ENCODE data around the gene NUCKS1.

The NUCKS1 gene

GRCh38 chr1:205711105-205712048 is 38.6 kb downstream of the NUCKS1 start:
- peaks cover 34% of the 10 kb centered on the region for H3K4me1 ChIP-seq (ENCODE audit: control insufficient read depth, insufficient read depth, low read length)
- no peak overlapping the region for H3K4me3 ChIP-seq (ENCODE audit: low read depth, low read length)
- H3K36me3 ChIP-seq (ENCODE audit: control insufficient read depth, insufficient read depth, low read length) = peaks cover 58% of the 10 kb centered on the region
- H3K9me3 ChIP-seq (ENCODE audit: control insufficient read depth, insufficient read depth, low read length) = no peaks in the 10 kb centered on the region
- H3K27ac ChIP-seq (ENCODE audit: low read depth, low read length) = peak overlapping the region; percentile 65
- no peaks in the 10 kb centered on the region for H3K27me3 ChIP-seq (ENCODE audit: control insufficient read depth, insufficient read depth, low read length)
- H3K9ac ChIP-seq (ENCODE audit: low read depth, low read length) = no peak overlapping the region

- Histone ChIP-seq H3K4me3 (ENCODE audit: low read depth, low read length) (no peak overlapping the region), H3K27me3 (ENCODE audit: control insufficient read depth, insufficient read depth, low read length) (no peaks in the 10 kb centered on the region), H3K9me3 (ENCODE audit: control insufficient read depth, insufficient read depth, low read length) (no peaks in the 10 kb centered on the region), H3K27ac (ENCODE audit: low read depth, low read length) (no peak overlapping the region), H3K9ac (ENCODE audit: low read depth, low read length) (no peak overlapping the region), H3K4me1 (ENCODE audit: control insufficient read depth, insufficient read depth, low read length) (peaks cover 28% of the 10 kb centered on the region), H3K36me3 (ENCODE audit: control insufficient read depth, insufficient read depth, low read length) (peaks cover 48% of the 10 kb centered on the region)
These were observed 39.5 kb downstream of the NUCKS1 start for GRCh38 chr1:205710201-205711062.

DNA sequence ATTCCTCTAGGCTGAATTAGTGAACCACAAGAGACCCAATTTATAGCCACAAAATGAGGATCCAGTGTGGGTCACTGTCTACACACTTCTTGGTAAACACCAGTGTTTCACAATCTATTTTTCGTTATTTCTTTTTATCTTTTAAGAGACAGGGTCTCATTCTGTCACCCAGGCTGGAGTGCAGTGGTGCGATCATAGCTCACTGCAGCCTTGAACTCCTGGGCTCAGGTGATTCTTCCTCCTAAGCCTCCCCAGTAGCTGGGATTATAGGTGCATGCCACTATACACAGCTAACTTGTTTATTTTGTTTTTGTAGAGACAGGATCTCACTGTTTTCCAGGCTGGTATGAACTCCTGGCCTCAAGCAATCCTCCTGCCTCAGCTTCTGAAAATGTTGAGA is 40.3 kb downstream of the NUCKS1 start:
- no peak overlapping the region for H3K27ac ChIP-seq (ENCODE audit: low read depth, low read length)

DNA sequence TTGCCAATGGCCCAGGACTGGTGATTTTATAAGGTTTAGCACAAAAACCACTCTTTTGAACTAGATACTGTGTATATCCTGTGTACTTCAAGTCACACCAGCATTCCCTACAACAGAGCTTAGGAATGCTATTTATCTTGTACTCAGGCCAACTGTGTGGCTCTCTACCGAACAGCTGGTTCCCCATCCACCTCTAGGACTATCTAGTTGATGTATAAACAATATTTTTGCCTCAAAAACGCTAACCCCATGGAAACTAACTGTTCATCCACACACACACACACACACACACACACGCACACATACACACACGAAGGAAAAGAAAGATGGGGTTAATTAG is 41.0 kb downstream of the NUCKS1 start:
- Histone ChIP-seq H3K4me3 (ENCODE audit: low read depth, low read length) (no peak overlapping the region), H3K9ac (ENCODE audit: low read depth, low read length) (no peak overlapping the region), H3K36me3 (ENCODE audit: control insufficient read depth, insufficient read depth, low read length) (peaks cover 36% of the 10 kb centered on the region), H3K9me3 (ENCODE audit: control insufficient read depth, insufficient read depth, low read length) (no peaks in the 10 kb centered on the region), H3K27ac (ENCODE audit: low read depth, low read length) (no peak overlapping the region), H3K4me1 (ENCODE audit: control insufficient read depth, insufficient read depth, low read length) (peaks cover 16% of the 10 kb centered on the region), H3K27me3 (ENCODE audit: control insufficient read depth, insufficient read depth, low read length) (no peaks in the 10 kb centered on the region)

More for the DNA sequence above, 40.3 kb downstream of the NUCKS1 start:
- Histone ChIP-seq H3K9ac (ENCODE audit: low read depth, low read length) (no peak overlapping the region), H3K4me3 (ENCODE audit: low read depth, low read length) (no peak overlapping the region), H3K4me1 (ENCODE audit: control insufficient read depth, insufficient read depth, low read length) (peaks cover 22% of the 10 kb centered on the region), H3K9me3 (ENCODE audit: control insufficient read depth, insufficient read depth, low read length) (no peaks in the 10 kb centered on the region), H3K36me3 (ENCODE audit: control insufficient read depth, insufficient read depth, low read length) (peaks cover 40% of the 10 kb centered on the region), H3K27me3 (ENCODE audit: control insufficient read depth, insufficient read depth, low read length) (no peaks in the 10 kb centered on the region)

DNA sequence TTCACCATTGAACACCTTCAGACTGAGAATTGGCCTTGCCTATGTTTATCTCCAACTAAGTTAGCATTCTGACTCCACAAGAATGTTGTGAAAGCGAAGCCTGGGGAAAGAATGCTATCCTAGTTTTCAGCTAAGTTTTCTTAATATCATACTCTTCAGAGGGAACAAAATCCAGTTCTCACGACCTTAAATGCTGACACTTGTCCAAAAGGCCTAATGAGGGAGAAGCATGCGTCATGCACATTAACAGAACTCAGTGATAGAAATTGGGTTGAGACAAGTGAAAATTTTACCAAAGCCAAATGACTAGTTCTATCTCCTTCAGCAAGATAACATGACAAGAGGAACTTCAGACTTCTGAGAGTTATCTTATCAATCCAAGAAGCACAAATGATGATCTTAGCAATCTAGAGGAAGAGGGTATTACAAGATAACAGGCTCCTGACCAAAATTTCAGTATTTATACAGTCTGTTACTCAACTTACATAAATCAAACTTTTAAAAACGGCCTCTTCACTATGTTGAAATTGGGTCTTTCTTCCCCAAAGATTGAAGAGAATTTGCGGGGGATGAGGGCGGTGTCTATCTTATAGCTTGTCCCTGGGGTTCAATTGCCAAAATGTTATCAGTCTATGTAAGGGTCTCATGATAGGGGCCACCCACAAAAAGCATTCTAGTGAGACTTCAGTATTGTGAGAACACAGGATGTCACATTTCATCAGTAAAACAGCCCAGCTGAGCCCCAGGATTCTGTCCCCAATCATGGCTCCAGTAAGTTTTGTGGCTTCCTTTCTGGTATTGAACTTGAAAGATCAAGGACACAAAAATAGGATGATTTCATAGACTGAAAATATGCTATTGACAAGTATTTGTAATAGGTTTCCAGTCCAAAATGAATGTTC is 43.1 kb downstream of the NUCKS1 start:
- no peaks in the 10 kb centered on the region for H3K9me3 ChIP-seq (ENCODE audit: control insufficient read depth, insufficient read depth, low read length)
- no peaks in the 10 kb centered on the region for H3K27me3 ChIP-seq (ENCODE audit: control insufficient read depth, insufficient read depth, low read length)
- no peak overlapping the region for H3K4me3 ChIP-seq (ENCODE audit: low read depth, low read length)
- H3K27ac ChIP-seq (ENCODE audit: low read depth, low read length) = no peak overlapping the region
- 0 out of 2 replicates have a peak, but pooled peaks cover 1% of the 10 kb centered on the region for H3K4me1 ChIP-seq (ENCODE audit: control insufficient read depth, insufficient read depth, low read length)
- H3K9ac ChIP-seq (ENCODE audit: low read depth, low read length) = no peak overlapping the region
- peaks cover 31% of the 10 kb centered on the region for H3K36me3 ChIP-seq (ENCODE audit: control insufficient read depth, insufficient read depth, low read length)

DNA sequence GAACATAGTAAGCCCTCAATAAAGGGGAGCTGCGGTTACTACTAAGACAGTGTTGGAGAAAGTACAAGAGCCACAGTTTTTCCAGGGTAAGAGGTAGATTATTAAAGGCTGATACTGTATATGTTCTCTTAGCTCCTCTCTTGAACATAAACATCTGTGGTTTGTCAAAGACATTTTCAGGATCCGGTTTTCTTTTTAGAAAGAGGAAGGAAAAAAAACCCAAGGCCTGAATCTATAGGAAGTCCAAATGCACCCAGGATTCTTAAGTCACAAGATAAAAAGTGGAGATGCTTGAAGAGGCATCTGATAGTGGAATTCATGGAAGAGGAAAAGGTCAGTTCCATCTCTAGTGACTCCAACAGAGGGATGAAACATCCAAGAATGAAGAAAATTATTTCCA is 45.1 kb downstream of the NUCKS1 start:
- Histone ChIP-seq H3K27me3 (ENCODE audit: control insufficient read depth, insufficient read depth, low read length) (no peaks in the 10 kb centered on the region), H3K36me3 (ENCODE audit: control insufficient read depth, insufficient read depth, low read length) (peaks cover 21% of the 10 kb centered on the region), H3K27ac (ENCODE audit: low read depth, low read length) (no peak overlapping the region), H3K4me1 (ENCODE audit: control insufficient read depth, insufficient read depth, low read length) (peaks cover 12% of the 10 kb centered on the region), H3K9me3 (ENCODE audit: control insufficient read depth, insufficient read depth, low read length) (no peaks in the 10 kb centered on the region), H3K9ac (ENCODE audit: low read depth, low read length) (no peak overlapping the region), H3K4me3 (ENCODE audit: low read depth, low read length) (no peak overlapping the region)

- H3K4me3 ChIP-seq (ENCODE audit: low read depth, low read length) = no peak overlapping the region
- peaks cover 12% of the 10 kb centered on the region for H3K4me1 ChIP-seq (ENCODE audit: control insufficient read depth, insufficient read depth, low read length)
- no peak overlapping the region for H3K27ac ChIP-seq (ENCODE audit: low read depth, low read length)
- no peaks in the 10 kb centered on the region for H3K9me3 ChIP-seq (ENCODE audit: control insufficient read depth, insufficient read depth, low read length)
- H3K36me3 ChIP-seq (ENCODE audit: control insufficient read depth, insufficient read depth, low read length) = peaks cover 3% of the 10 kb centered on the region; the same call in 1 of the 2 replicates
- H3K9ac ChIP-seq (ENCODE audit: low read depth, low read length) = no peak overlapping the region
- no peaks in the 10 kb centered on the region for H3K27me3 ChIP-seq (ENCODE audit: control insufficient read depth, insufficient read depth, low read length)
These were observed 46.9 kb downstream of the NUCKS1 start for GRCh38 chr1:205703072-205703471.

- Histone ChIP-seq H3K36me3 (ENCODE audit: control insufficient read depth, insufficient read depth, low read length) (peaks cover 3% of the 10 kb centered on the region; the same call in 1 of the 2 replicates), H3K27me3 (ENCODE audit: control insufficient read depth, insufficient read depth, low read length) (no peaks in the 10 kb centered on the region), H3K9me3 (ENCODE audit: control insufficient read depth, insufficient read depth, low read length) (no peaks in the 10 kb centered on the region), H3K27ac (ENCODE audit: low read depth, low read length) (no peak overlapping the region), H3K9ac (ENCODE audit: low read depth, low read length) (no peak overlapping the region), H3K4me3 (ENCODE audit: low read depth, low read length) (no peak overlapping the region), H3K4me1 (ENCODE audit: control insufficient read depth, insufficient read depth, low read length) (peaks cover 12% of the 10 kb centered on the region)
These were observed 48.1 kb downstream of the NUCKS1 start for GRCh38 chr1:205701891-205702290.

GRCh38 chr1:205701420-205701819 is 48.6 kb downstream of the NUCKS1 start:
- Histone ChIP-seq H3K27ac (ENCODE audit: low read depth, low read length) (peak overlapping the region; percentile 32), H3K4me1 (ENCODE audit: control insufficient read depth, insufficient read depth, low read length) (peaks cover 12% of the 10 kb centered on the region), H3K9ac (ENCODE audit: low read depth, low read length) (no peak overlapping the region), H3K9me3 (ENCODE audit: control insufficient read depth, insufficient read depth, low read length) (no peaks in the 10 kb centered on the region), H3K36me3 (ENCODE audit: control insufficient read depth, insufficient read depth, low read length) (no peaks in the 10 kb centered on the region; the same call in 1 of the 2 replicates), H3K4me3 (ENCODE audit: low read depth, low read length) (no peak overlapping the region), H3K27me3 (ENCODE audit: control insufficient read depth, insufficient read depth, low read length) (no peaks in the 10 kb centered on the region)

DNA sequence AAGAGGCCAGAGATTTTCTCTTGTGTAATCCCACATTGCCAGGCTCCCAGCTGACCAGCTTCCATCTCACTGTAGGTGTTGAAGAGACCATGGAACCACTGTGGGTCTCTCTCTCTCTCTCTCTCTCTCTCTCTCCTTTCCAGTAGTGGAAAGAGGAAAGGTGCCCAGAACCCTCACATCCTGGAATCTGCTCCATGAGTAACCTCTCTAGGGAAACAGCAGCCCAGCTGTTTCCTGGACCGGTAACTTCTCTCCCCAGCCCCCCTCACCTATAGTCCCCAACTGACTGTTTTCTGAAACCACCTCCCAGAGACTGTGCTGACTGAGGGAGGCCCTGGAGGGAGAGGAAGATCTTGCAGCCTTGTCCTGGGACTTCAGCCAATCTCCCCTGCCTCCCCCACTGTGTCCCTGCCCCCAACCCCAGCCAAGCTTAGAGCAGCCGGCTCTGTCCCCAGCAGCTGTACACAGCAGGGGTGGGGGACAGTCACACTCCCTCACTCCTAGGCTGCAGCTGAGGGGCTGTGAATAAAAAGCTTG is 49.0 kb downstream of the NUCKS1 start:
- H3K27ac ChIP-seq (ENCODE audit: low read depth, low read length) = peak overlapping the region; percentile 32

More for the DNA sequence above, 49.0 kb downstream of the NUCKS1 start:
- Histone ChIP-seq H3K9me3 (ENCODE audit: control insufficient read depth, insufficient read depth, low read length) (no peaks in the 10 kb centered on the region), H3K9ac (ENCODE audit: low read depth, low read length) (no peak overlapping the region), H3K4me3 (ENCODE audit: low read depth, low read length) (no peak overlapping the region), H3K27me3 (ENCODE audit: control insufficient read depth, insufficient read depth, low read length) (no peaks in the 10 kb centered on the region), H3K36me3 (ENCODE audit: control insufficient read depth, insufficient read depth, low read length) (no peaks in the 10 kb centered on the region; the same call in 1 of the 2 replicates), H3K4me1 (ENCODE audit: control insufficient read depth, insufficient read depth, low read length) (peaks cover 12% of the 10 kb centered on the region)
